IMR-90 (cell line): ENCODE results near the gene NAV1.

Source experiments
- BHLHE40 ChIP-seq: fragments of 150-350 bp; IDR thresholded peaks from 2 replicates; pipeline ENCODE4 v1.6.1; 2016; ENCODE audit warnings: mild to moderate bottlenecking, low read depth, low read length
- ELK1 ChIP-seq: fragments of 150-350 bp; IDR thresholded peaks from 2 replicates; pipeline ENCODE4 v1.6.1; 2016; ENCODE audit warnings: low read depth, mild to moderate bottlenecking, low read length, moderate library complexity, borderline replicate concordance
- MAFK ChIP-seq: IDR thresholded peaks from 2 replicates; pipeline ENCODE4 v1.6.1; 2012; ENCODE audit warnings: low read depth, low read length, improper control_type of control experiment
- MAZ ChIP-seq: IDR thresholded peaks from 2 replicates; pipeline ENCODE4 v1.6.1; 2012; ENCODE audit warnings: low read depth, mild to moderate bottlenecking, low read length, improper control_type of control experiment, moderate library complexity, borderline replicate concordance
- MXI1 ChIP-seq: IDR thresholded peaks from 2 replicates; pipeline ENCODE4 v1.6.1; 2012; ENCODE audit warnings: low read depth, mild to moderate bottlenecking, low read length, moderate library complexity, borderline replicate concordance
- NFE2L2 ChIP-seq: fragments of 150-350 bp; IDR thresholded peaks from 2 replicates; pipeline ENCODE4 v1.6.1; 2016; ENCODE audit warnings: low read depth, mild to moderate bottlenecking, low read length
- POLR2A ChIP-seq: IDR thresholded peaks from 2 replicates; pipeline ENCODE4 v1.6.1; 2012; ENCODE audit warnings: mild to moderate bottlenecking, low read depth, low read length
- RAD21 ChIP-seq: IDR thresholded peaks from 2 replicates; pipeline ENCODE4 v1.6.1; 2012; ENCODE audit warnings: low read length, improper control_type of control experiment
- RCOR1 ChIP-seq: IDR thresholded peaks from 2 replicates; pipeline ENCODE4 v1.6.1; 2012; ENCODE audit warnings: mild to moderate bottlenecking, low read length, improper control_type of control experiment; ENCODE audit not compliant: insufficient replicate concordance
- SMC3 ChIP-seq: fragments of 150-350 bp; IDR thresholded peaks from 2 replicates; pipeline ENCODE4 v1.6.1; 2016; ENCODE audit warnings: low read depth, mild to moderate bottlenecking, antibody characterized with exemption, low read length, moderate library complexity
- TF ChIP-seq, protein P1 (sequence below): conservative IDR thresholded peaks from 2 replicates; pipeline ENCODE4 v1.5.1; 2012; ENCODE audit warnings: mild to moderate bottlenecking, low read depth, low read length, improper control_type of control experiment
- TF ChIP-seq, protein P2 (sequence below): fragments of 150-350 bp; IDR thresholded peaks from 2 replicates; pipeline ENCODE4 v1.6.1; 2017; ENCODE audit warnings: mild to moderate bottlenecking, antibody characterized with exemption, low read length, low read depth

GRCh38 chr1:201518071-201518470 lies 20.9 kb upstream of the NAV1 start:
- TF ChIP-seq, protein P1, sequence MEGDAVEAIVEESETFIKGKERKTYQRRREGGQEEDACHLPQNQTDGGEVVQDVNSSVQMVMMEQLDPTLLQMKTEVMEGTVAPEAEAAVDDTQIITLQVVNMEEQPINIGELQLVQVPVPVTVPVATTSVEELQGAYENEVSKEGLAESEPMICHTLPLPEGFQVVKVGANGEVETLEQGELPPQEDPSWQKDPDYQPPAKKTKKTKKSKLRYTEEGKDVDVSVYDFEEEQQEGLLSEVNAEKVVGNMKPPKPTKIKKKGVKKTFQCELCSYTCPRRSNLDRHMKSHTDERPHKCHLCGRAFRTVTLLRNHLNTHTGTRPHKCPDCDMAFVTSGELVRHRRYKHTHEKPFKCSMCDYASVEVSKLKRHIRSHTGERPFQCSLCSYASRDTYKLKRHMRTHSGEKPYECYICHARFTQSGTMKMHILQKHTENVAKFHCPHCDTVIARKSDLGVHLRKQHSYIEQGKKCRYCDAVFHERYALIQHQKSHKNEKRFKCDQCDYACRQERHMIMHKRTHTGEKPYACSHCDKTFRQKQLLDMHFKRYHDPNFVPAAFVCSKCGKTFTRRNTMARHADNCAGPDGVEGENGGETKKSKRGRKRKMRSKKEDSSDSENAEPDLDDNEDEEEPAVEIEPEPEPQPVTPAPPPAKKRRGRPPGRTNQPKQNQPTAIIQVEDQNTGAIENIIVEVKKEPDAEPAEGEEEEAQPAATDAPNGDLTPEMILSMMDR = no peak
- no peak for TF ChIP-seq NFE2L2
- TF ChIP-seq, protein P2, sequence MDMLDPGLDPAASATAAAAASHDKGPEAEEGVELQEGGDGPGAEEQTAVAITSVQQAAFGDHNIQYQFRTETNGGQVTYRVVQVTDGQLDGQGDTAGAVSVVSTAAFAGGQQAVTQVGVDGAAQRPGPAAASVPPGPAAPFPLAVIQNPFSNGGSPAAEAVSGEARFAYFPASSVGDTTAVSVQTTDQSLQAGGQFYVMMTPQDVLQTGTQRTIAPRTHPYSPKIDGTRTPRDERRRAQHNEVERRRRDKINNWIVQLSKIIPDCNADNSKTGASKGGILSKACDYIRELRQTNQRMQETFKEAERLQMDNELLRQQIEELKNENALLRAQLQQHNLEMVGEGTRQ = no peak
- TF ChIP-seq BHLHE40 = no peak
- TF ChIP-seq SMC3 = no peak
- TF ChIP-seq RAD21 = no peak
- no peak for TF ChIP-seq ELK1
- no peak for TF ChIP-seq MXI1
- TF ChIP-seq POLR2A = no peak
- no peak for TF ChIP-seq MAFK
- TF ChIP-seq MAZ = no peak
- TF ChIP-seq RCOR1 = no peak
